Mucosa of rectum (tissue), 2 donors: ENCODE results near the gene RNF144A.
A peak's percentile ranks its signal among the peaks of the same experiment; 100 is the strongest.

Experiments
- H3K27ac ChIP-seq, 2 donors: one replicate each; pipeline ENCODE4 v1.7.0; 2013; ENCODE audit warnings: inconsistent platforms in 2 of 2, low read depth in 2 of 2, low read length in 2 of 2
- H3K27me3 ChIP-seq, 2 donors: one replicate each; pipeline ENCODE4 v1.7.0; 2013; ENCODE audit warnings: low read length in 2 of 2; ENCODE audit not compliant: control insufficient read depth in 2 of 2, insufficient read depth in 2 of 2
- H3K36me3 ChIP-seq, 2 donors: one replicate each; pipeline ENCODE4 v1.7.0; 2013; ENCODE audit warnings: low read length in 2 of 2; ENCODE audit not compliant: control insufficient read depth in 2 of 2, insufficient read depth in 2 of 2
- H3K4me1 ChIP-seq, 2 donors: one replicate each; pipeline ENCODE4 v1.7.0; 2013; ENCODE audit warnings: low read length in 2 of 2, mild to moderate bottlenecking in 1 of 2; ENCODE audit not compliant: control insufficient read depth in 2 of 2, insufficient read depth in 2 of 2
- H3K4me3 ChIP-seq, 2 donors: one replicate each; pipeline ENCODE4 v1.7.0; 2013; ENCODE audit warnings: low read length in 2 of 2
- H3K9ac ChIP-seq, 2 donors: one replicate each; pipeline ENCODE4 v1.7.0; 2013; ENCODE audit warnings: low read length in 2 of 2, low read depth in 1 of 2, mild to moderate bottlenecking in 1 of 2
- H3K9me3 ChIP-seq, 2 donors: one replicate each; pipeline ENCODE4 v1.7.0; 2013; ENCODE audit warnings: low read length in 2 of 2; ENCODE audit not compliant: control insufficient read depth in 2 of 2
- donor health status: healthy.
- donor health status: Normal muscosa, but diverticular disease.

RNF144A gene, protein sequence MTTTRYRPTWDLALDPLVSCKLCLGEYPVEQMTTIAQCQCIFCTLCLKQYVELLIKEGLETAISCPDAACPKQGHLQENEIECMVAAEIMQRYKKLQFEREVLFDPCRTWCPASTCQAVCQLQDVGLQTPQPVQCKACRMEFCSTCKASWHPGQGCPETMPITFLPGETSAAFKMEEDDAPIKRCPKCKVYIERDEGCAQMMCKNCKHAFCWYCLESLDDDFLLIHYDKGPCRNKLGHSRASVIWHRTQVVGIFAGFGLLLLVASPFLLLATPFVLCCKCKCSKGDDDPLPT

DNA sequence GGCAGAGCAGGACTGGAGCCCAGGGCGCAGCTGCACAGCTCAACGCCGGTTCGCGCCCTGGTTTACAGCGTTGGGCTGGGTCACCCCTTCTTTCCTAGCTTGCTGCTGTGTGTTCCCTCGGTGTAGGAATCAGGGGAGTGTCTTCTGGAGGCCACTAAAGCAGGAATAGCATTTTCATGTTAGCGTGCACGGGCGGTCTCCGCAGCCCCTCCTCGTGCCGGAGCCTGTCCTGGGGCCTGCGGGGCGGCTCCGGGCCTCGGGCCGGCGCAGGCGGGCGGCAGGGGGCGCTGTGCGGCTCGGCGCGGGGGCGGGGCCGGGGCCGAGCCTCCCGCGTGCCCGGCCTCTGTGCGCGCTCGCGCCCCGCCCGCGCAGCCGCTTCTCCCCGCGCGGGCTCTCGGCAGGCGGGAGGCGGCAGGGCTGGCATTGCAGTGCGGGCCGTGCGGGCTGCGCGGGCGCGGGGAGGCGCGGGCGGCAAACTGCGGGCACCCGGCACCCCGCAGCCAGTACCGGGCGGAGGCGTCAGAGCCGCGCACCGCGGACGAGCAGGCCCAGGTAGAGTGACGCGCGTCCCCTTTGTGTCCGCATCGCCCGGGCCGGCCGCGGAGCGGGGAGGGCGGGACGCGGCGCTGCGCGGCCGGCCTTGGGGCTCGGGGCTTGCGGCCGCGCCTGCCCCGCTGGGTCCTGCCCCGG, at the start of gene RNF144A:
RNF144A (plus strand) TSS at position 342 of the 690 bp plus-strand sequence. CDS start 79,515 bp downstream, outside the sequence.
- H3K9ac ChIP-seq = peak within 1 kb of the TSS; percentile 48 to 85

DNA sequence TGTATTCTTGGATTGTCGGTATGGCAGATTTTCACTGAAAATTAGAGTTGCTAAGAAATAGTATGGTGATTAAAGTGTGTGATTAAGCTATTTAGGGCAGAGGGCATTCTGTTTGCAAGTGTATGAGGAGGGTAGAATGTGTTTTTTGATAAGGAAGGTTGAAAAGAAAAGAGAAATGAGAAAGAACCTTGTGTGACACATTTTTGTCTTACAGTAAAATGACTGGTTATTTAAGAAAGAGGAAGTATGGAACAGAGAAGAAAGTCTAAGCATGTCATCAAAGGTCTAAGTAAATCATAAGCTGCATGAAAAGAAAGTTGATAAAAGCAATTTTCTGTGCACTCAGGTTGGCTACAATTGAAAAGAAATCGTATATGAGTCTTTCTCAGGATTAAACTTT, 44.8 kb upstream of the RNF144A start:
- Histone ChIP-seq H3K27me3 (no peaks in the 10 kb centered on the region), H3K27ac (no peak overlapping the region), H3K4me1 (no peaks in the 10 kb centered on the region), H3K4me3 (no peak overlapping the region), H3K36me3 (no peaks in the 10 kb centered on the region), H3K9ac (no peak overlapping the region), H3K9me3 (no peaks in the 10 kb centered on the region)

More for the DNA sequence above, at the start of gene RNF144A:
- no peaks in the 10 kb centered on the region for H3K27me3 ChIP-seq
- no peaks in the 10 kb centered on the region for H3K9me3 ChIP-seq
- H3K4me1 ChIP-seq = peaks cover 4 to 18% of the 10 kb centered on the region in 2 donors
- H3K27ac ChIP-seq = peak within 1 kb of the TSS in 1 of 2 donors; percentile 40
- H3K4me3 ChIP-seq = peak within 1 kb of the TSS; percentile 68 to 70
- H3K36me3 ChIP-seq = no peaks in the 10 kb centered on the region

DNA sequence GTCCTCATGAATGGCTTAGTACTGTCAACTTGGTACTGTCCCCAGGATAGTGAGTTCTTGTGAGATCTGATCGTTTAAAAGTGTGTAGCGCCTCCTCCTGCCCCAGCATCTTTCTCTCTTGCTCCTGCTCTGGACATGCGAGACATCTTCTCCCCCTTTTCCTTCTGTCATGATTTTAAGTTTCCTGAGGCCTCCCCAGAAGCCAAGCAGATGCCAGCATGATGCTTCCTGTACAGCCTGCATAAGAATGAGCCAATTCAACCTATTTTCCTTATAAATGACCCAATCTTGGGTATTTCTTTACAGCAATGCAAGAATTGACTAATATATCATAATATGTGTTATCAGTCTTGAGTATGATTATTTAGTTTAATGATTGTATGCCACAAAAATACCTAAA, 43.2 kb upstream of the RNF144A start:
- H3K27ac ChIP-seq = no peak overlapping the region
- no peaks in the 10 kb centered on the region for H3K9me3 ChIP-seq

DNA sequence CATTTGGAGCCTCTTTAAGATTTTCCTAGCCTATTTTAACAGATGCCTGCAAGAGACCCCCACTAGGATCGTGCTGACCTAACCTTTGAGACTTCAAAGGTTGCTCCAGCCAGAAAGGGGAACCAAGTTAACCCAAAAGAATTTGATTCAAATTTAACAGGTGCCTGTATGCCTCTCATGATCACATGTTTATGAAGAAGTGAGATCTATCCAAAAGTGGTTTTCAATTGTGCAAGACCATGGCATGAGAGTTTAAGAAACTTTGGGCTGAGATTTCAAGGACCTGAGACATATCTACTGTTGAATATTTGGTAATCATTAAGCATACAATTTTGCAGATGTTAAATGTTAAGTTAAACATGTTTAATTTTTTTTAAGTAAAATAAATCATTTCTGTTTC, 40.9 kb upstream of the RNF144A start:
- peaks cover 3 to 6% of the 10 kb centered on the region in 2 donors for H3K4me1 ChIP-seq
- H3K36me3 ChIP-seq = no peaks in the 10 kb centered on the region
- no peaks in the 10 kb centered on the region for H3K9me3 ChIP-seq
- no peak overlapping the region for H3K27ac ChIP-seq
- H3K4me3 ChIP-seq = no peak overlapping the region
- no peaks in the 10 kb centered on the region for H3K27me3 ChIP-seq
- no peak overlapping the region for H3K9ac ChIP-seq

More for the DNA sequence above, 43.2 kb upstream of the RNF144A start:
- Histone ChIP-seq H3K27me3 (no peaks in the 10 kb centered on the region), H3K4me1 (peaks cover 3 to 4% of the 10 kb centered on the region in 2 donors), H3K4me3 (no peak overlapping the region), H3K9ac (no peak overlapping the region), H3K36me3 (no peaks in the 10 kb centered on the region)

DNA sequence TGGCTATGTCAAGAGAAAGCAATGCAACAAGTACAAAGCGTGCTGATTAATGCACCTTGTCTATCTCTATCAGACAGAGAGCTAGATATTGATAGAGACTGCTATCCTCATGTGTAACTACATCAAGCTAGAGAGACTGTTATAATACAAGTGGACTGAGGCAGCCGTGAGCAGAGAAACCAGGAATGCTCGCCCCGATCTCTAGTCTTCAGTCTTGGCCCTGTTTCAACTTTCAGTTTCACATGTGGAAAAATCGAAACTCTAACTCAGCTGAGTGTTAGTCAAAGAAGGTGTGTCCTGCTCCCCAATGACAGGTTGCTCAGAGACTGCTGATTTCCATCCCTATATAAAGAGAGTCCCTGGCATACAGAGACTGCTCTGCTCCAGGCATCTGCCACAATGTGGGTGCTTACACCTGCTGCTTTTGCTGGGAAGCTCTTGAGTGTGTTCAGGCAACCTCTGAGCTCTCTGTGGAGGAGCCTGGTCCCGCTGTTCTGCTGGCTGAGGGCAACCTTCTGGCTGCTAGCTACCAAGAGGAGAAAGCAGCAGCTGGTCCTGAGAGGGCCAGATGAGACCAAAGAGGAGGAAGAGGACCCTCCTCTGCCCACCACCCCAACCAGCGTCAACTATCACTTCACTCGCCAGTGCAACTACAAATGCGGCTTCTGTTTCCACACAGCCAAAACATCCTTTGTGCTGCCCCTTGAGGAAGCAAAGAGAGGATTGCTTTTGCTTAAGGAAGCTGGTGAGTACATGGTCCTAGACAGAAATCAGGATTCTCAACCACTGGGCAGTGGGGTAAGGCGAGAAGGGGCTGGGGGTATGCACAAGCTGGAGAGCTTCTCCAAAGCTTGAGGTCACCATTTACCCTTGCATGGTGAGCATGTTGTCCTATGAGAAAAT, 39.6 kb upstream of the RNF144A start, which contains the start of gene RSAD2:
RSAD2 (plus strand) TSS at position 376 of the 903 bp plus-strand sequence; CDS start at position 400, 24 bp downstream.
- H3K27me3 ChIP-seq = no peaks in the 10 kb centered on the region
- H3K9me3 ChIP-seq = no peaks in the 10 kb centered on the region
- H3K4me3 ChIP-seq = peak within 1 kb of the TSS; percentile 65 to 76
- peak within 1 kb of the TSS; percentile 13 to 59 for H3K27ac ChIP-seq
- peak within 1 kb of the TSS; percentile 16 to 57 for H3K9ac ChIP-seq
- no peaks in the 10 kb centered on the region for H3K36me3 ChIP-seq
- H3K4me1 ChIP-seq = peaks cover 3 to 6% of the 10 kb centered on the region in 2 donors

DNA sequence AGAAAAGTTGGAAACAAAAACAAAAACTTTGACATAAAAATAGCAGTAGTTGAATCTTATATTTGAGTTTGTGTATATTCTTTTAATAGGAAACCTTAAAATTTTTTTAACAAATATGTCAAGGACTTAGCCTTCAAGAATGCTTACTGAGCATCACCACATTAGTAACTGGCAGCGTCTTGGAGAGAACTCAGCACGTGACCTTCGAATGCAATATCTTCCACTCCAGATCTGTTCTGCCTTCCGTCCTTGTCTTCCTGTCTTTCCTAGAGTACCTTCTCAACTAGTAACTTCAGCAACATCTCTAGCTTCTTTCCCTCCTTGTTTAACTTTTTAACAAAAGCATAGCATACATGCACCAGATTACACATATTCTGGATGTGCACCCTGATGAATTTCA, 38.7 kb upstream of the RNF144A start:
- Histone ChIP-seq H3K9me3 (no peaks in the 10 kb centered on the region), H3K4me1 (peaks cover 3 to 6% of the 10 kb centered on the region in 2 donors), H3K4me3 (peak overlapping the region in 1 of 2 donors; percentile 76), H3K9ac (no peak overlapping the region), H3K27ac (no peak overlapping the region), H3K27me3 (no peaks in the 10 kb centered on the region), H3K36me3 (no peaks in the 10 kb centered on the region)

DNA sequence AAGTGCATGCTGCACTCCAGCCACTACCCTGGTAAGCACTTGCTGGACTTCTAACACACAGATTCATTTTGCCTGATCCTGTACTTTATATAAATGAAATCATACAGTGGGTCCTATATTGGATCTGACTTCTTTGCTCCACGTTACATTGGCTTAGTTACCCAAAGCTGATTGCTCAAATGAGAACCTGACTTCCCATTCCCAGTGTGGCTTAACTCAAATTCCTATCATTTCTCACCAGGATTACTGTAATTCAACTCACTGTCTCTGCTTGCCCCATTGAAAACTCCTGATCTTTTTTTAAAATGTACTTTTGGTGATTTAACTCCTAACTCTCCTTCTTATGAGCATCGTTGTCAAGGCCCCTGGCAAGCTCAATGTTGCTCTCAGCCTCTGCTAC, 38.2 kb upstream of the RNF144A start:
- Histone ChIP-seq H3K9me3 (no peaks in the 10 kb centered on the region), H3K4me3 (peak overlapping the region in 1 of 2 donors; percentile 76)

DNA sequence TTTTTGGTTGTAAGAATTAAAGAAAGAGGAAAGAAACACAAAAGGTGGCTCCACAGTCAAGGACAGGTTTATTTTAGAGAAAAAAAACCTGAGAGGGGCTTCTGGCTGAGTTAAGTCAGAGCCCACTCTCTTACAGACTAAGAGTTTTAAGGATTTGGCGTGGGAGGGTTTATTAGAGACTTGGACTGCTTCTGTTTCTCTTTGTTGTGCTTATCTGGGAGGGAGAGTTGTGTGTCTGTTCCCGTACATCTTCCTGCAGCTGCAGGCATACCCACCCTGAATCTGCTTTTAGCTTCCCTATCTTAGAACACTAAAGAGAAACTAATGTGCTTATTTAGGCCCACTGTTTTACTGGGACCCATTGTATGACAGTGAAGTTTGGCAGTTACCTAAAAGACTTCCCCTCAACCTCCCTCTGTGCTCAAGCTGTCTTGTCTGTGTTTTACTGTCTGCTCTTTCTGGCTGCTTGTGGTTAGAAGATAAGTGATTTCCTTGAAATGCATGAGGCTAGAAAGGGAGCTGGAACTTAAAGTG, 36.9 kb upstream of the RNF144A start:
- H3K27me3 ChIP-seq = no peaks in the 10 kb centered on the region
- no peak overlapping the region for H3K27ac ChIP-seq
- peaks cover 3 to 6% of the 10 kb centered on the region in 2 donors for H3K4me1 ChIP-seq
- no peaks in the 10 kb centered on the region for H3K36me3 ChIP-seq
- H3K9ac ChIP-seq = no peak overlapping the region
- H3K9me3 ChIP-seq = no peaks in the 10 kb centered on the region
- H3K4me3 ChIP-seq = no peak overlapping the region

More for the DNA sequence above, 38.2 kb upstream of the RNF144A start:
- Histone ChIP-seq H3K9ac (no peak overlapping the region), H3K27ac (no peak overlapping the region), H3K36me3 (no peaks in the 10 kb centered on the region), H3K27me3 (no peaks in the 10 kb centered on the region), H3K4me1 (peaks cover 3 to 6% of the 10 kb centered on the region in 2 donors)

DNA sequence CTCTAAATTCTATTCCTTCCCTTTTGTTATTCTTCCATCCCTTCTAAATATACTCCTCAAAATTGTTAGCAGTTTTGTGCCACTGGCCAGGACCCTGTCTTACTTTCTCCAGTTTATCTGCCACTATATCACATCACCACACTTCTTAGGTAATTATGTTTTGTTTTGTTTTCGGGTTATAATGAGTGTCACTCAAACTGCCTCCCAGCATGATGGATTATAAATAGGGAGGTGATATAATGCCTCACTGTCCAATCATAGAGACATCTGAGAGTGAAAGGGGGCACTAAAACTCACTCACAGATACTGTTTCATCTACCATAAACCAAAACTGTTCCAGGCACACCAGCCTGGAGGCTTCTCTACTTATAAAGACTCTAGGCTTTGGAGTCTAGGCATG, 36.2 kb upstream of the RNF144A start:
- H3K27me3 ChIP-seq = no peaks in the 10 kb centered on the region
- H3K4me1 ChIP-seq = peaks cover 3 to 6% of the 10 kb centered on the region in 2 donors
- no peak overlapping the region for H3K27ac ChIP-seq

More for the DNA sequence above, 36.2 kb upstream of the RNF144A start:
- Histone ChIP-seq H3K4me3 (no peak overlapping the region), H3K9ac (no peak overlapping the region), H3K36me3 (no peaks in the 10 kb centered on the region), H3K9me3 (no peaks in the 10 kb centered on the region)
